KMS-11 (cell line): ENCODE measurements around the gene FNDC3B.

ENCODE experiments used
- H2AFZ ChIP-seq: fragments of 200-600 bp; sonication (generic); 2 replicates; pipeline ENCODE4 v1.6.1; 2016; ENCODE audit warnings: antibody characterized with exemption, mixed run types, low read depth
- H3K27ac ChIP-seq: fragments of 200-600 bp; sonication (generic); 2 replicates; pipeline ENCODE4 v1.6.1; 2016; ENCODE audit warnings: mild to moderate bottlenecking, mixed run types
- H3K27me3 ChIP-seq: fragments of 200-600 bp; sonication (generic); 2 replicates; pipeline ENCODE4 v1.6.1; 2017; ENCODE audit warnings: mild to moderate bottlenecking, low read depth, mixed run types, moderate library complexity; ENCODE audit not compliant: insufficient read depth
- H3K36me3 ChIP-seq: fragments of 200-600 bp; sonication (generic); 2 replicates; pipeline ENCODE4 v1.6.1; 2017; ENCODE audit warnings: mild to moderate bottlenecking, mixed run types; ENCODE audit not compliant: insufficient read depth
- H3K4me1 ChIP-seq: fragments of 200-600 bp; sonication (generic); 2 replicates; pipeline ENCODE4 v1.6.1; 2016; ENCODE audit warnings: mild to moderate bottlenecking, low read depth, mixed run types; ENCODE audit not compliant: poor library complexity, severe bottlenecking
- H3K4me2 ChIP-seq: fragments of 200-600 bp; sonication (generic); 2 replicates; pipeline ENCODE4 v1.7.0; 2016; ENCODE audit warnings: mild to moderate bottlenecking, mixed run types
- H3K4me3 ChIP-seq: fragments of 200-600 bp; sonication (generic); IDR thresholded peaks from 2 replicates; pipeline ENCODE4 v1.6.1; 2017; ENCODE audit warnings: low read depth, low read length, mixed read lengths; ENCODE audit not compliant: insufficient read depth
- H3K79me2 ChIP-seq: fragments of 200-600 bp; sonication (generic); 2 replicates; pipeline ENCODE4 v1.6.1; 2016; ENCODE audit warnings: low read depth, mixed run types; ENCODE audit not compliant: insufficient read depth
- H3K9ac ChIP-seq: fragments of 200-600 bp; sonication (generic); 2 replicates; pipeline ENCODE4 v1.6.1; 2016; ENCODE audit warnings: mild to moderate bottlenecking, mixed run types
- H4K20me1 ChIP-seq: fragments of 200-600 bp; sonication (generic); 2 replicates; pipeline ENCODE4 v1.6.1; 2016; ENCODE audit warnings: mild to moderate bottlenecking, mixed run types; ENCODE audit not compliant: insufficient read depth
- TF ChIP-seq, protein P1 (sequence below): fragments of 200-600 bp; sonication (generic); conservative IDR thresholded peaks from 2 replicates; pipeline ENCODE4 v1.6.1; 2017; ENCODE audit warnings: low read depth, mild to moderate bottlenecking, antibody characterized with exemption, low read length, moderate library complexity, mixed read lengths

The FNDC3B gene

DNA sequence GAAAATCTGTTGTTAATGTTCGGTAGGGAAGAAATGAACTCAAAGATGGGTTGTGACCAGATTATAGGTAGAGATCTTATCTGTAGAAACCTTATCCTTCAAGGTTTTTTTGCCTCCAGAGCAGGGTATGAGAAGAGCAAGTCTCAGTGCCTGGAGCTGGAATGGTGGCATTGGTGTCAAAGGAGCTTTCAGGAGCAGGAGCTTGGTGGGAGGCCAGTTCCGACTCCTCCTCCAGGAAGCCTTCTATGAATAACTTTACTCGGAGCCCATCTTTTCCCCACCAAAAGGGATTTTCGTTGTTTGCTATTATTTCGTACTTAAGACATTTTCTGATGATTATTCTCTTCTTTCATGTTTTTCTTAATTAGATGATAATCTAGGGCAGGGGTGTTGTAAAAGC lies 317.0 kb downstream of the FNDC3B start:
- Histone ChIP-seq H3K27me3 (no peaks in the 10 kb centered on the region), H3K27ac (no peak overlapping the region), H3K36me3 (peaks cover 8% of the 10 kb centered on the region; the same call in 1 of the 2 replicates), H3K4me1 (no peaks in the 10 kb centered on the region), H2AFZ (no peak overlapping the region), H3K4me3 (no peak overlapping the region), H3K4me2 (no peak overlapping the region), H3K79me2 (no peaks in the 10 kb centered on the region), H4K20me1 (no peaks in the 10 kb centered on the region), H3K9ac (no peak overlapping the region)
- TF ChIP-seq, protein P1, sequence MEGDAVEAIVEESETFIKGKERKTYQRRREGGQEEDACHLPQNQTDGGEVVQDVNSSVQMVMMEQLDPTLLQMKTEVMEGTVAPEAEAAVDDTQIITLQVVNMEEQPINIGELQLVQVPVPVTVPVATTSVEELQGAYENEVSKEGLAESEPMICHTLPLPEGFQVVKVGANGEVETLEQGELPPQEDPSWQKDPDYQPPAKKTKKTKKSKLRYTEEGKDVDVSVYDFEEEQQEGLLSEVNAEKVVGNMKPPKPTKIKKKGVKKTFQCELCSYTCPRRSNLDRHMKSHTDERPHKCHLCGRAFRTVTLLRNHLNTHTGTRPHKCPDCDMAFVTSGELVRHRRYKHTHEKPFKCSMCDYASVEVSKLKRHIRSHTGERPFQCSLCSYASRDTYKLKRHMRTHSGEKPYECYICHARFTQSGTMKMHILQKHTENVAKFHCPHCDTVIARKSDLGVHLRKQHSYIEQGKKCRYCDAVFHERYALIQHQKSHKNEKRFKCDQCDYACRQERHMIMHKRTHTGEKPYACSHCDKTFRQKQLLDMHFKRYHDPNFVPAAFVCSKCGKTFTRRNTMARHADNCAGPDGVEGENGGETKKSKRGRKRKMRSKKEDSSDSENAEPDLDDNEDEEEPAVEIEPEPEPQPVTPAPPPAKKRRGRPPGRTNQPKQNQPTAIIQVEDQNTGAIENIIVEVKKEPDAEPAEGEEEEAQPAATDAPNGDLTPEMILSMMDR, result no peak

DNA sequence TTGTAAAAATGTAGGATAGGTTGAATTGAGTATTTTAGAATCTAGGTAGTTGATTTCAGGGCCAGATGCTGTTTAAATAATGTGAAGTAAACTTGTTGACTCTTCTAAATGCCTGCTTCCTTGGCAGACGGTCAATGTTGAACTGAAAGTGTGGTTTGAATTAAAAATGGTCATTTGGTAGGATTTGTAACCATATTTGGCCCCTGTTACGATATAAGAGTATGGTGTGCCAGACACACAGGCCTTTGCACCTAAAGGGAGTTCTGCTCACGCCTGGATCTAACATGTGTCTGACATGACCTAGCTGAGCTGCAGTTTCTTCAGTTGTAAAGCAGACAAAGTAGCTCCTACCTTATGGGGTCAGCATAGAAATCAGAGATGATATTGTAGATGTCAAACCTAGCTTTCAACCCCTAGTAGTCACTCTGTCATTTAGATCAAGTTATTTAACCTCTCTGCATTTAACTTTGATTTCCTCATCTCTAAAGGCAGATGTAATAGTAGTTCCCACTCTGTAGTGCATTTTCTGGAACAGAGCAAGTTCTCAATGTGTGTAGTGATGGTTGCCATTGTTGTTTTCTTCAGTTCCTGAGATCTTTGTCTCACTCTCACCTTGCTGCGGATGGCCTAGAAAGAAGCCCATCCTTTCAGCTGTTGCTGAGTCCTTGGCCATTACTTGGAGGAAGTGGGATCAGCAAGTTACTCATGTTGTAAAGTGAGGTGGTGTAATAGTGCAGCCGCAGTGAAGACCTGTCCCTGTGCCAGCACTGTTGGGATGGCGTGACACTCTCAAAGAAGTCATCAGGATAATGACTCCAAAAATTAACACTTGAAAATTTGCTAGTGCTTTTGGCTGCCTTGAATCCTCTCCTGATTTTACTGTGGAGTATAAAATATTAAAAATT lies 318.7 kb downstream of the FNDC3B start:
- H3K4me2 ChIP-seq, result no peak overlapping the region
- no peak overlapping the region for H3K27ac ChIP-seq
- no peak overlapping the region for H3K9ac ChIP-seq
- H3K4me1 ChIP-seq, result no peaks in the 10 kb centered on the region
- H4K20me1 ChIP-seq, result no peaks in the 10 kb centered on the region
- TF ChIP-seq, protein P1, result no peak
- peaks cover 12% of the 10 kb centered on the region; the same call in 1 of the 2 replicates for H3K36me3 ChIP-seq
- no peak overlapping the region for H2AFZ ChIP-seq
- H3K79me2 ChIP-seq, result no peaks in the 10 kb centered on the region
- no peak overlapping the region for H3K4me3 ChIP-seq
- no peaks in the 10 kb centered on the region for H3K27me3 ChIP-seq

DNA sequence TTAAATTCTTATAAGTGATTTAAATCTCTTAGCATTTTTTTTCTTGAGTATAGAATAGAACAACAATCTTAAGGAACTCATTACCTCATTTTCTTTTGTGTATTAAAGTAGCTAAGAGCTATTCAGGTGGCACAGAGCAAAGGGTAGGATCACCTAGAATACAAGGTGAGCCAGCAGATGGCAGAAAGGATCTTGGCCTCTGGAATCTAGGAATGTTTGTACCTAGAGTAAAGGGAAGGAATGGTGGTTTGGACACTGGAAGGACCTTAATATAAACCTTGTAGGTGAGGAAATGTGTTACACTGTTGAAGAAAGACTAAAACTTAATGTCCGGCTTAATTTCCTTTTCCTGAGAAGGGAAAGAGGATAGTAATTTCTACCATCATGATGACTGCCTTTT lies 319.9 kb downstream of the FNDC3B start:
- Histone ChIP-seq H3K36me3 (peaks cover 7% of the 10 kb centered on the region; the same call in 1 of the 2 replicates), H3K4me2 (no peak overlapping the region), H2AFZ (no peak overlapping the region), H3K4me3 (no peak overlapping the region), H3K79me2 (no peaks in the 10 kb centered on the region), H3K4me1 (no peaks in the 10 kb centered on the region), H3K27me3 (no peaks in the 10 kb centered on the region), H4K20me1 (no peaks in the 10 kb centered on the region), H3K27ac (no peak overlapping the region), H3K9ac (no peak overlapping the region)
- TF ChIP-seq, protein P1, result no peak

DNA sequence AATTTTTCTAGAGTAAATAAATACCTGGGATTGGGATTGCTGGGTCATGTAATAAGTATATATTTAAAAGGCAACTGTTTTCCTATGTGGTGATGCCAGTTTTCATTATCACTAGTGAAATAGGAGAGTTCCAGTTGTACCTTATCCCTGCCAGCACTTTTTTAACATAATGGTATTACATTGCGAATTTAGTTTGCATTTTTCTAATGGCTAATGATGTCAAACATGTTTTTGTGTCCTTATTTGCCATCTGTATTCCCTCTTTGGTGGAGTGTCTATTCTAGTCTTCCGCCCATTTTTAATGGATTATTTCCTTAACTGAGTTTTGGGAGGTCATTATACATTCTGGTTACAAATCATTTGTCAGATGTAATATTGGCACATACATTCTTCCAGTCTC lies 320.6 kb downstream of the FNDC3B start:
- H3K36me3 ChIP-seq, result peaks cover 7% of the 10 kb centered on the region; the same call in 1 of the 2 replicates
- TF ChIP-seq, protein P1, result no peak
- H3K27me3 ChIP-seq, result no peaks in the 10 kb centered on the region
- no peak overlapping the region for H3K4me2 ChIP-seq
- H3K9ac ChIP-seq, result no peak overlapping the region
- no peak overlapping the region for H3K27ac ChIP-seq
- no peak overlapping the region for H2AFZ ChIP-seq
- H4K20me1 ChIP-seq, result no peaks in the 10 kb centered on the region
- H3K79me2 ChIP-seq, result no peaks in the 10 kb centered on the region
- H3K4me3 ChIP-seq, result no peak overlapping the region
- H3K4me1 ChIP-seq, result no peaks in the 10 kb centered on the region
